Psoas muscle (tissue), 8 donors: Measurements from ENCODE around the gene GLB1L2. TPM values are rescaled to one million over a fixed set of nuclear protein-coding genes. Genes with fewer than 3 reads are reported as not detected.

ENCODE experiments used
- ATAC-seq, 4 donors: fragments of 200-7000 bp; cut with Tn5 transposase; one replicate each; pipeline ENCODE4 v1.9.1; 2020; ENCODE audit warnings: moderate library complexity in 3 of 4, mild to moderate bottlenecking in 2 of 4
- DNase-seq, 2 donors: peaks; one replicate each; pipeline ENCODE4 v3.0.0-alpha.2; 2020
- H3K27ac ChIP-seq: fragments of 200-600 bp; one replicate; pipeline ENCODE4 v1.8.0; 2022
- H3K27me3 ChIP-seq, 3 donors: fragments of 200-600 bp in 1 of 3; one replicate each; pipeline versions ENCODE4 v1.6.1 to v1.8.0; 2013 to 2022; ENCODE audit warnings: low read length in 2 of 3, mild to moderate bottlenecking in 2 of 3, moderate library complexity in 1 of 3; ENCODE audit not compliant: insufficient read depth in 3 of 3
- H3K36me3 ChIP-seq, 2 donors: fragments of 200-600 bp in 1 of 2; one replicate each; pipeline versions ENCODE4 v1.6.1 to v1.8.0; 2013 to 2022; ENCODE audit warnings: low read depth in 1 of 2, mild to moderate bottlenecking in 1 of 2, moderate library complexity in 1 of 2; ENCODE audit not compliant: insufficient read depth in 1 of 2
- H3K4me1 ChIP-seq: fragments of 200-600 bp; one replicate; pipeline ENCODE4 v1.8.0; 2022
- H3K4me3 ChIP-seq: fragments of 200-600 bp; one replicate; pipeline ENCODE4 v1.8.0; 2022; ENCODE audit warnings: mild to moderate bottlenecking
- H3K9me3 ChIP-seq: fragments of 200-600 bp; one replicate; pipeline ENCODE4 v1.8.0; 2022
- CTCF ChIP-seq: fragments of 200-600 bp; IDR thresholded peaks from one replicate; pipeline ENCODE4 v1.8.0; 2022; ENCODE audit warnings: antibody characterized with exemption
- WGBS, 3 donors: extraction: QIAGEN DNeasy Blood & Tissue Kit; methylation state at CpG; one replicate each; pipeline versions ENCODE4 v1.1.6 to v1.1.7; 2013; 5-methylcytosine and 5-hydroxymethylcytosine counted together
- intact Hi-C, 2 donors: fragments of 100-400 bp; cut with DNase I; formaldehyde crosslinking; loops; one replicate each; pipeline versions ENCODE4 v1.11.0 to v1.14.2; 2022
- polyA plus RNA-seq, 3 donors: library from polyadenylated mRNA; stranded (reverse); fragments of 200-250 nt; gene quantifications; one replicate each; pipeline ENCODE4 v1.2.3, GENCODE V29; 2013
- total RNA-seq, 4 donors: library from RNA; stranded (reverse); fragmentation: NEBNext Ultra II Directional in 2 of 4; extraction: Animal tissue kit (Norgen Biotek cat#: 25700) in 2 of 4; gene quantifications; one replicate each; pipeline versions ENCODE4 v1.2.1 to v1.2.4, GENCODE V29; 2021 to 2023
- donor health status: healthy with polysubstance abuse.
- donor health status: DM: no; HTN: no; CAD: no; lungs with moderate emphysema.
- donor health status: Bipolar disorder and iron deficiency.
- donor health status: healthy.
- donor health status: DM: yes; HTN: yes; CAD: no.
- donor health status: DM: no; HTN: no; CAD: no.
- donor health status: DM: no; HTN: no; CAD: no.
- donor health status: DM: yes; HTN: yes; CAD: no.

The GLB1L2 gene
- total and polyA plus RNA-seq, 7 donors = 0.14 to 1.5 (median 0.91) TPM

DNA sequence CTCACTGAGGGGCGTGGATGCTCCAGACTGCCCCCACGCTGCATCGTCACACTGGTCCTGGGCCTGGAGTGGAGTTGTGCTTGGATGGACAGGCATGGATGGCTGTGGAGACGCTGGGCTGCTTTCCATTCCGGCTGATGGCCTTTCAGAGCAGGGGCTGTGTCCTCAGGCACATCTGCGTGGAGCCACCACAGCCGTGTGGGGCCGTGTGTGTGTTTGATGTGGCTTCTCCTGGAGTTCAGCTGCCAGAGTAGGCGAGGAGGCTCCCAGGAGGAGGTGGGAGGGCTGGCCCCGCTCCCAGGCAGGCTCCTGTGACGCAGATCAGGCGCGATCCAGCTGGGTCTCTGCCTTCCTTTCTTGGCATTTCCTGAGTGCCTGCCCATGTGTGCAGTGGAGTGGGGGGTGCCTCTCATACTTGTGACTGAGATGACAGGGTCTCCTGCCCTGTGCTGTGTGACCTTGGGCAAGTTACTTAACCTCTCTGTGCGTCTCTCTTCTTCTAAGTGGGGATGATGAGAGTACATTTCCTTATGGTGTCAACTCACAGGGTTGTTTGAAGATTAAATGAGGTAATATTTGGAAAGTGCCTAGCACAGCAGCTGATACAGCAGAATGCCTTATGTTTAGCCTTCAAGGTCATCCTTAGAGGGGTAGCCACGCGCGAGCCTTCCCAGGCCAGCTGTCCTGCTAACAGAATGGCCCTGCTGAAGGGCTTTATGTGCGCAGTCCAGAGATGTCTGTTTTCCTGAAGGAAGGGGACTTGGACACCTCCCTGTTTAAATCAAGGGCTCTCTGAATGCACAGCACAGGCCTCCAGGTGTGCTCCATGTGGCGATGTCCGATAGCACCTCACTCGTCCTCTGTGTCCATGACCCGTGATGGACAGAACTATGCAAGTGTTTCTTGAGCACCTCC is 33.5 kb downstream of the GLB1L2 start:
- intact Hi-C loops = no loop called here
- TF ChIP-seq CTCF = no peak
- Histone ChIP-seq H3K4me3 (no peak overlapping the region), H3K27me3 (peaks cover 0 to 6% (median 0%) of the 10 kb centered on the region in 3 donors), H3K27ac (no peak overlapping the region), H3K4me1 (no peaks in the 10 kb centered on the region), H3K9me3 (no peaks in the 10 kb centered on the region), H3K36me3 (no peaks in the 10 kb centered on the region)
- ATAC-seq (no peak), DNase-seq (no peak)
- 53 to 57% (median 57%) methylated on average over 21 to 22 of the region's 22 CpGs for WGBS, 3 donors

- ATAC-seq = no peak
Measured at GRCh38 chr11:134366254-134366653, 34.5 kb downstream of the GLB1L2 start.

GRCh38 chr11:134367781-134368180 is 36.0 kb downstream of the GLB1L2 start:
- WGBS, 3 donors = 82 to 90% (median 90%) methylated on average over 18 of the region's 18 CpGs
- no peak for TF ChIP-seq CTCF
- Histone ChIP-seq H3K4me3 (no peak overlapping the region), H3K4me1 (no peaks in the 10 kb centered on the region), H3K36me3 (no peaks in the 10 kb centered on the region), H3K27me3 (peaks cover 0 to under 1% (median 0%) of the 10 kb centered on the region in 3 donors), H3K9me3 (no peaks in the 10 kb centered on the region), H3K27ac (no peak overlapping the region)
- intact Hi-C loops = no loop called here
- DNase-seq (no peak), ATAC-seq (no peak)

More at GRCh38 chr11:134366254-134366653, 34.5 kb downstream of the GLB1L2 start:
- H3K27me3 ChIP-seq = peaks cover 0 to 6% (median 0%) of the 10 kb centered on the region in 3 donors
- 74 to 77% (median 75%) methylated on average over 7 of the region's 7 CpGs for WGBS, 3 donors
- no peak for DNase-seq
- no peaks in the 10 kb centered on the region for H3K9me3 ChIP-seq
- no peaks in the 10 kb centered on the region for H3K36me3 ChIP-seq
- no peak overlapping the region for H3K4me3 ChIP-seq
- no peak for TF ChIP-seq CTCF
- intact Hi-C loops = no loop called here
- H3K4me1 ChIP-seq = no peaks in the 10 kb centered on the region
- no peak overlapping the region for H3K27ac ChIP-seq

DNA sequence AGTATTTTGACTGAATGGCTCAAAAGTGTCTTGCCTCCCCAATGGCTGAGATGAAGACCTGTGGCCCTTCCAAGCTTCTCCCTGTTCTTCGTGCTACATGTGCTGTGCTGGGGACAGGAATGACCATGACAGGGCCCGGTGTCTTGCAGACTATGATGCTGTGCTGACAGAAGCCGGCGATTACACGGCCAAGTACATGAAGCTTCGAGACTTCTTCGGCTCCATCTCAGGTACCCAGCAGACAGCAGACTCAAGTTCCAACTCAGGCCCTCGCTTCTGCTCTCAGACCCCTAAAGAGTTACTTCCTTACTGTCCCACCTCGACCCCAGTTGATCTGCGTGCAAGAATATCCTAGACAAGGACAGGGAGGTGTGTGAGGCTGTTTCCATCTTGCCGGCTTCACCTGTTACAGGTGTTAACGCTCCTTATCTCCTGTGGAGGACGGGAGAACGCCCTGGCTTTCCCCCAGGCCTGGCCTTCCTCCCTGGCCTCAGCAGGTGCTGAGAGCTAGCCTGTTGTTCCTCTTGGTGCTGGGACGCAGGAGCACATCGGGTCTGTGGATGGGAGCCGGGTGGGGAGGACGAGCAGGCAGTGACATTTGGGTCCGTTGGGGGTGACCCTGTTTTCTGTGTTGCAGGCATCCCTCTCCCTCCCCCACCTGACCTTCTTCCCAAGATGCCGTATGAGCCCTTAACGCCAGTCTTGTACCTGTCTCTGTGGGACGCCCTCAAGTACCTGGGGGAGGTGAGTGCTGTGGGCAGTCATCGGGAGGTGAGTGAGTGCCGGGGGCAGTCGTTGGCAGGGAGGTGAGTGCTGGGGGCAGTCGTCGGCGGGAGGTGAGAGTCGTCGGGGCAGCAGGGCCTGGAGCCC is 38.1 kb downstream of the GLB1L2 start:
- H3K27ac ChIP-seq = no peak overlapping the region
- DNase-seq = peak in 1 of 2 donors; percentile 22
- no peaks in the 10 kb centered on the region for H3K36me3 ChIP-seq
- no peaks in the 10 kb centered on the region for H3K4me1 ChIP-seq
- no peaks in the 10 kb centered on the region for H3K9me3 ChIP-seq
- no peak overlapping the region for H3K4me3 ChIP-seq
- H3K27me3 ChIP-seq = no peaks in the 10 kb centered on the region
- 83 to 88% (median 87%) methylated on average over 29 to 30 of the region's 30 CpGs for WGBS, 3 donors
- no peak for TF ChIP-seq CTCF
- ATAC-seq = no peak
- intact Hi-C loops = no loop called here
